Upper lobe of left lung (tissue), 4 donors: Measurements from ENCODE around the gene FLOT2.

Experiments used
- CTCF ChIP-seq, 6 experiments: fragments of 450-650 bp in 4 of 6; fragments of 200-600 bp in 2 of 6; sonication (generic) in 2 of 6; IDR thresholded peaks; one replicate each; pipeline ENCODE4 v1.5.1; 2016 to 2019; ENCODE audit warnings: antibody characterized with exemption in 6 of 6
- EP300 ChIP-seq, 4 donors: sonication (generic); formaldehyde crosslinking; IDR thresholded peaks; one replicate each; pipeline ENCODE4 v1.5.1; 2017; ENCODE audit warnings: antibody characterized with exemption in 4 of 4, control low read depth in 2 of 4
- POLR2A ChIP-seq, 4 donors: fragments of 450-650 bp; IDR thresholded peaks; one replicate each; pipeline ENCODE4 v1.5.1; 2016 to 2017; ENCODE audit warnings: antibody characterized with exemption in 4 of 4, mild to moderate bottlenecking in 2 of 4
- POLR2AphosphoS5 ChIP-seq, 2 donors: sonication (generic); formaldehyde crosslinking; IDR thresholded peaks; one replicate each; pipeline ENCODE4 v1.5.1; 2017; ENCODE audit warnings: antibody characterized with exemption in 2 of 2

DNA sequence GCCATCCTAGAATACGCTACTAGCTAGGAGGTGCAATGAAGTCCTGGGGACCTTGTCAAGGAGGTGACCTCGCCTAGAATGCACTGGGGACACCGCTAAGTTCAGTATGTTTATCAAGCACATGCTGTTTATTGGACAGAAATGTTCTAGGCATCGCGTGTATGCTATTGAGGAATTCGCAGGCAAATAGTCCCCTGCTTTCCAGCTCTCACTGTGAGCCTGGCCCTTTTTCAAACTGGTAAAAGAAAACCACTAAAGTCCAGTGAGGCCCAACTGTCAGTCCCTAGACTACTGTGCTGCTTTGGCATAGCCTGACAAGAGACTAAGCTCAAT, 53.8 kb downstream of the FLOT2 start:
- no peak for TF ChIP-seq CTCF (IDR thresholded peaks at IDR 0.05)
- no peak for TF ChIP-seq POLR2AphosphoS5 (IDR thresholded peaks at IDR 0.05)
- TF ChIP-seq POLR2A (IDR thresholded peaks at IDR 0.05) = no peak
- no peak for TF ChIP-seq EP300 (IDR thresholded peaks at IDR 0.05)
